HFF-Myc (cell line): Measurements from ENCODE around the gene MTX3.

Experiments used
- DNase-seq: peaks from one replicate; pipeline ENCODE4 v3.0.0-alpha.2; 2011; ENCODE audit warnings: low read depth; ENCODE audit errors: extremely low read depth
- H3K4me3 ChIP-seq: replicated peaks from 2 replicates; pipeline ENCODE4 v1.5.1; 2011; ENCODE audit warnings: low read depth, mild to moderate bottlenecking, control low read depth, low read length
- CTCF ChIP-seq: IDR thresholded peaks from 2 replicates; pipeline ENCODE4 v1.5.1; 2012; ENCODE audit warnings: mild to moderate bottlenecking, low read depth, low read length, control low read depth; ENCODE audit errors: missing control alignments

MTX3 gene

GRCh38 chr5:79973511-79973910 lies 17.6 kb downstream of the MTX3 start:
- no peak overlapping the region for H3K4me3 ChIP-seq
- DNase-seq, result no peak
- no peak for TF ChIP-seq CTCF

GRCh38 chr5:79971156-79971555 lies 19.9 kb downstream of the MTX3 start:
- no peak overlapping the region for H3K4me3 ChIP-seq
- TF ChIP-seq CTCF, result no peak
- peak; percentile 48 for DNase-seq

DNA sequence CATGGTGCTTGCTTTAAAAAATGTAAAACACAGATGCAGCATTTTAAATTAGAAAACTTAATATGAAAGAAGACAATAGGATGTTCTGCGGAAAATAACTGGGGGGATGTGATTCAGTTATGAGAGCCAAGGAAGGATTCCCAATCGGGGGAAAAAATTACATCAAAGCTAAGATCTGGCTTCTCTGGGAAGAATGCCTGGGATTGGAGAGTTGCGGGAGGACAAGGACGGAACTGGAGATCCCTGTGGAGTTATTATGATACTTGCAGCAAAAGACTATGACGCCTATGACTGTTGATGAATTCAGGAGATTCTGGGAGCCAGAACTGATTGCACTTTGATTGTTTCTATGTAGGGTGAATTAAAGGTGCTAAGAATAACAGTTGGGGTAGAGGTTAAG lies 24.6 kb downstream of the MTX3 start:
- no peak overlapping the region for H3K4me3 ChIP-seq
- TF ChIP-seq CTCF, result no peak
- DNase-seq, result no peak

GRCh38 chr5:79964136-79964535 lies 26.9 kb downstream of the MTX3 start:
- no peak overlapping the region for H3K4me3 ChIP-seq
- no peak for DNase-seq
- TF ChIP-seq CTCF, result no peak

DNA sequence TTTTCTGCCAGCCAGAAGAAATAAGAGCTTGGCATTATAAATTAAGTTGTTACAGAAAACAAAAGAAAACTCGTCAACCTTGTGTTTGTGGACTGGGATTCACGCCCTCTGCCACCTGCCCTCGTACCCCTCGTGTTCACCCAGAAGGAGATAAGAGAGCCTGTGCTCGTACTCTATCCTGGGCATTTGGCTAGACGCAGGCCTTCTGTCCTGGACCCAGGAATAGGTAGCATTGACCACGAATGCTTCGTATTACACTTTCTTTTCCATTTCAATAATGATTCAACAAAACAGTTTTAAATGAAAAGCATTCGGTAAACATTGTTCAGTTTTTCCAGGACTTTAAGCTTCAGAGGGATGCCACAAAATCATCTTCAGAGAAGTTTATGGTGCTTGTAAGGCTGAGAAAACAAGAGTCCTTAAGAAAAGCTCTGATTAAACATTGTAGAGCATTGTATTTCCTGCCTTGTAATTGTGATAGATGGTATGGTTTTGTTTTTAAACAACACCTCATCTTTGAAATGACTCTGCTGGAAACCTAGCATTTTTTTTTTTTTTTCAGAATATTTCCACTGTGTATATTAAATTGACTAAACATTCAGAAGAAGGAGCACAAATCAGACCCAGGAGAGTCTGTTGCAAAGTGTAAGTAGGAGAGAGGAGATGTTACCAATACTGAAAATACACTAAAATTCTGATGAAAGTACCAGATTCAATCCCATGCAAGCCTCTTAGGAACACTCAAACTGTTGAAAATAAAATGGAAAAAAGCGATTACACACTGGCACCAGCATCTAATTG lies 27.6 kb downstream of the MTX3 start:
- no peak overlapping the region for H3K4me3 ChIP-seq
- no peak for TF ChIP-seq CTCF
- no peak for DNase-seq

GRCh38 chr5:79962575-79963222 lies 28.4 kb downstream of the MTX3 start:
- TF ChIP-seq CTCF, result no peak
- no peak overlapping the region for H3K4me3 ChIP-seq
- DNase-seq, result no peak
